ENCODE results near the gene CNTFR. TPM values are rescaled to one million over a fixed set of nuclear protein-coding genes. Genes with fewer than 3 reads are reported as not detected.
"Not testable (repeated sequence)": the region's sequence is repeated elsewhere in the genome, so short reads cannot be mapped to it uniquely, and the experiment has no call there.

Gene CNTFR
- total RNA-seq, 1 experiment from 2014 or later = 4.5 TPM

- intact Hi-C loops (cut with micrococcal nuclease; ENCODE audit: unreplicated experiment) = no loop called here
- H3K27ac ChIP-seq (ENCODE audit: low read depth, low read length, poor library complexity, severe bottlenecking) = no peak overlapping the region
- no peaks in the 10 kb centered on the region for H3K9me3 ChIP-seq (ENCODE audit: low read depth, low read length, poor library complexity, severe bottlenecking)
- POLR2A ChIA-PET (ENCODE audit: low non-redundant PET) = no interaction called here
- H3K27me3 ChIP-seq (replicated peaks; ENCODE audit: insufficient read depth, low read depth, low read length, poor library complexity) = peaks cover 13% of the 10 kb centered on the region
- H3K36me3 ChIP-seq (ENCODE audit: insufficient read depth, low read length, poor library complexity, severe bottlenecking) = no peaks in the 10 kb centered on the region
- no peaks in the 10 kb centered on the region for H3K4me1 ChIP-seq (ENCODE audit: insufficient read depth, low read length, poor library complexity, severe bottlenecking)
- H3K4me3 ChIP-seq (ENCODE audit: low read depth, low read length, poor library complexity, severe bottlenecking) = no peak overlapping the region
- TF ChIP-seq CTCF (conservative IDR thresholded peaks at IDR 0.05; ENCODE audit: low read depth, low read length) = no peak
- no peak for TF ChIP-seq EZH2 (IDR thresholded peaks at IDR 0.05; ENCODE audit: borderline replicate concordance, low read depth, low read length, poor library complexity, severe bottlenecking)
- no TSS peak for BruUV-seq (replicated peaks)
- CTCF ChIA-PET = interaction anchor here (0.7 kb wide), 1 partner anchor 67 kb away, joined by 7 read pairs; no protein-coding TSS in a partner anchor
- DNase-seq (ENCODE audit: low spot score) = no peak
Observed at GRCh38 chr9:34536685-34537084, 52.8 kb downstream of the CNTFR start.

- H3K9me3 ChIP-seq (ENCODE audit: low read depth, low read length, poor library complexity, severe bottlenecking); H3K4me3 ChIP-seq (ENCODE audit: low read depth, low read length, poor library complexity, severe bottlenecking); CTCF ChIA-PET; H3K27ac ChIP-seq (ENCODE audit: low read depth, low read length, poor library complexity, severe bottlenecking); H3K36me3 ChIP-seq (ENCODE audit: insufficient read depth, low read length, poor library complexity, severe bottlenecking); H3K4me1 ChIP-seq (ENCODE audit: insufficient read depth, low read length, poor library complexity, severe bottlenecking); intact Hi-C loops (cut with micrococcal nuclease; ENCODE audit: unreplicated experiment); POLR2A ChIA-PET (ENCODE audit: low non-redundant PET); BruUV-seq (replicated peaks); DNase-seq (ENCODE audit: low spot score): not testable (repeated sequence)
- H3K27me3 ChIP-seq (replicated peaks; ENCODE audit: insufficient read depth, low read depth, low read length, poor library complexity) = peaks cover 13% of the 10 kb centered on the region
Observed at GRCh38 chr9:34532041-34532440, 57.5 kb downstream of the CNTFR start.

- peaks cover 10% of the 10 kb centered on the region for H3K4me1 ChIP-seq (ENCODE audit: insufficient read depth, low read length, poor library complexity, severe bottlenecking)
- H3K36me3 ChIP-seq (ENCODE audit: insufficient read depth, low read length, poor library complexity, severe bottlenecking) = no peaks in the 10 kb centered on the region
- no peak overlapping the region for H3K4me3 ChIP-seq (ENCODE audit: low read depth, low read length, poor library complexity, severe bottlenecking)
- no peak for TF ChIP-seq CTCF (conservative IDR thresholded peaks at IDR 0.05; ENCODE audit: low read depth, low read length)
- intact Hi-C loops (cut with micrococcal nuclease; ENCODE audit: unreplicated experiment) = no loop called here
- no peaks in the 10 kb centered on the region for H3K27me3 ChIP-seq (replicated peaks; ENCODE audit: insufficient read depth, low read depth, low read length, poor library complexity)
- DNase-seq (ENCODE audit: low spot score) = no peak
- no peaks in the 10 kb centered on the region for H3K9me3 ChIP-seq (ENCODE audit: low read depth, low read length, poor library complexity, severe bottlenecking)
- BruUV-seq (replicated peaks) = no TSS peak
- CTCF ChIA-PET = no interaction called here
- POLR2A ChIA-PET (ENCODE audit: low non-redundant PET) = no interaction called here
- no peak overlapping the region for H3K27ac ChIP-seq (ENCODE audit: low read depth, low read length, poor library complexity, severe bottlenecking)
Observed at GRCh38 chr9:34526026-34526425, 63.5 kb downstream of the CNTFR start.

GRCh38 chr9:34524349-34524748 is 65.2 kb downstream of the CNTFR start:
- H3K9me3 ChIP-seq (ENCODE audit: low read depth, low read length, poor library complexity, severe bottlenecking) = no peaks in the 10 kb centered on the region
- no TSS peak for BruUV-seq (replicated peaks)
- H3K36me3 ChIP-seq (ENCODE audit: insufficient read depth, low read length, poor library complexity, severe bottlenecking) = no peaks in the 10 kb centered on the region
- no peaks in the 10 kb centered on the region for H3K27me3 ChIP-seq (replicated peaks; ENCODE audit: insufficient read depth, low read depth, low read length, poor library complexity)
- intact Hi-C loops (cut with micrococcal nuclease; ENCODE audit: unreplicated experiment) = no loop called here
- TF ChIP-seq EZH2 (IDR thresholded peaks at IDR 0.05; ENCODE audit: borderline replicate concordance, low read depth, low read length, poor library complexity, severe bottlenecking) = no peak
- TF ChIP-seq CTCF (conservative IDR thresholded peaks at IDR 0.05; ENCODE audit: low read depth, low read length) = no peak
- H3K27ac ChIP-seq (ENCODE audit: low read depth, low read length, poor library complexity, severe bottlenecking) = no peak overlapping the region
- POLR2A ChIA-PET (ENCODE audit: low non-redundant PET) = no interaction called here
- H3K4me1 ChIP-seq (ENCODE audit: insufficient read depth, low read length, poor library complexity, severe bottlenecking) = peaks cover 10% of the 10 kb centered on the region
- CTCF ChIA-PET = interaction anchor here (1.1 to 1.4 kb wide), 2 partner anchors 80 to 120 kb away, joined by 3 to 4 read pairs; no protein-coding TSS in a partner anchor
- no peak overlapping the region for H3K4me3 ChIP-seq (ENCODE audit: low read depth, low read length, poor library complexity, severe bottlenecking)
- peak; percentile 51 for DNase-seq (ENCODE audit: low spot score)

All from A673 (cell line).